Mucosa of descending colon (tissue), 3 donors: ENCODE results near the gene COL11A1. TPM values are rescaled to one million over a fixed set of nuclear protein-coding genes. Genes with fewer than 3 reads are reported as not detected.

ENCODE experiments used
- ATAC-seq: fragments of 200-7000 bp; cut with Tn5 transposase; one replicate; pipeline ENCODE4 v1.9.1; 2020; ENCODE audit warnings: mild to moderate bottlenecking, moderate library complexity
- DNase-seq, 3 donors: peaks; one replicate each; pipeline ENCODE4 v3.0.0-alpha.2; 2020
- H3K36me3 ChIP-seq: fragments of 200-600 bp; one replicate; pipeline ENCODE4 v1.8.0; 2021; ENCODE audit warnings: low read depth, mild to moderate bottlenecking
- H3K4me1 ChIP-seq: fragments of 200-600 bp; one replicate; pipeline ENCODE4 v1.8.0; 2021; ENCODE audit warnings: low read depth, mild to moderate bottlenecking
- H3K4me3 ChIP-seq: fragments of 200-600 bp; one replicate; pipeline ENCODE4 v1.8.0; 2021; ENCODE audit warnings: mild to moderate bottlenecking
- H3K9me3 ChIP-seq: fragments of 200-600 bp; one replicate; pipeline ENCODE4 v1.8.0; 2021; ENCODE audit warnings: mild to moderate bottlenecking
- intact Hi-C, 2 donors: fragments of 100-400 bp; cut with DNase I in 1 of 2; cut with micrococcal nuclease in 1 of 2; formaldehyde crosslinking; loops; one replicate each; pipeline versions ENCODE4 v1.11.0 to v1.11.1; 2022; cut with DNase I, micrococcal nuclease
- total RNA-seq, 3 donors: library from RNA; stranded (reverse); fragmentation: NEBNext Ultra II Directional in 2 of 3; extraction: Animal tissue kit (Norgen Biotek cat#: 25700) in 2 of 3; gene quantifications; one replicate each; pipeline versions ENCODE4 v1.2.1 to v1.2.4, GENCODE V29; 2021 to 2023
- TF ChIP-seq, protein P1 (sequence below): fragments of 200-600 bp; IDR thresholded peaks from one replicate; pipeline ENCODE4 v1.8.0; 2022; ENCODE audit warnings: antibody characterized with exemption, mild to moderate bottlenecking
- donor health status: DM: no; HTN: no; CAD: no; lungs with moderate emphysema.
- donor health status: DM: no; HTN: no; CAD: no.
- donor health status: DM: no; HTN: yes; CAD: no.

The COL11A1 gene
- total RNA-seq, 3 donors from 2014 or later, result 0.06 to 0.82 TPM; not detected in 1

DNA sequence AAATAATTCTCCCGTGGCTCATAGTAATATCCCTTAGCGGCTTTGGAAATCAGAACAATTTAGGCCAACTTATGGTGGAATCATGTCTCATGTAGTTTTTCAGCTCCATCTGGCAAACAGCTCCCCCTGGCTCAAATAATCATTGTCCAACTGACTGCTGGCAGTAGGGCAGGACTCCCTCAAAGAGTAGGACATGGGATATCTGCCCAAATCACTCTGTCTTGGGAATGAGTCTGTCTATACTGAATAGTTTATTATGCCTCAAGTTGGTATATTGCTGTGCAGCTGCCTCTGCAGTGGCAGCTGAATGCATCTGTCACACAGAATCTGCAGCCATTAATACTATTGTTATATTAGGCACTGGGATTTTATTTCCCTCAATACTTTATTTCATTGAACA, 255.7 kb downstream of the COL11A1 start:
- Histone ChIP-seq H3K4me1 (no peaks in the 10 kb centered on the region), H3K36me3 (no peaks in the 10 kb centered on the region), H3K4me3 (no peak overlapping the region), H3K9me3 (peaks cover 4% of the 10 kb centered on the region)
- DNase-seq (no peak), ATAC-seq (no peak)
- intact Hi-C loops, result no loop called here
- TF ChIP-seq, protein P1, sequence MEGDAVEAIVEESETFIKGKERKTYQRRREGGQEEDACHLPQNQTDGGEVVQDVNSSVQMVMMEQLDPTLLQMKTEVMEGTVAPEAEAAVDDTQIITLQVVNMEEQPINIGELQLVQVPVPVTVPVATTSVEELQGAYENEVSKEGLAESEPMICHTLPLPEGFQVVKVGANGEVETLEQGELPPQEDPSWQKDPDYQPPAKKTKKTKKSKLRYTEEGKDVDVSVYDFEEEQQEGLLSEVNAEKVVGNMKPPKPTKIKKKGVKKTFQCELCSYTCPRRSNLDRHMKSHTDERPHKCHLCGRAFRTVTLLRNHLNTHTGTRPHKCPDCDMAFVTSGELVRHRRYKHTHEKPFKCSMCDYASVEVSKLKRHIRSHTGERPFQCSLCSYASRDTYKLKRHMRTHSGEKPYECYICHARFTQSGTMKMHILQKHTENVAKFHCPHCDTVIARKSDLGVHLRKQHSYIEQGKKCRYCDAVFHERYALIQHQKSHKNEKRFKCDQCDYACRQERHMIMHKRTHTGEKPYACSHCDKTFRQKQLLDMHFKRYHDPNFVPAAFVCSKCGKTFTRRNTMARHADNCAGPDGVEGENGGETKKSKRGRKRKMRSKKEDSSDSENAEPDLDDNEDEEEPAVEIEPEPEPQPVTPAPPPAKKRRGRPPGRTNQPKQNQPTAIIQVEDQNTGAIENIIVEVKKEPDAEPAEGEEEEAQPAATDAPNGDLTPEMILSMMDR, result no peak

DNA sequence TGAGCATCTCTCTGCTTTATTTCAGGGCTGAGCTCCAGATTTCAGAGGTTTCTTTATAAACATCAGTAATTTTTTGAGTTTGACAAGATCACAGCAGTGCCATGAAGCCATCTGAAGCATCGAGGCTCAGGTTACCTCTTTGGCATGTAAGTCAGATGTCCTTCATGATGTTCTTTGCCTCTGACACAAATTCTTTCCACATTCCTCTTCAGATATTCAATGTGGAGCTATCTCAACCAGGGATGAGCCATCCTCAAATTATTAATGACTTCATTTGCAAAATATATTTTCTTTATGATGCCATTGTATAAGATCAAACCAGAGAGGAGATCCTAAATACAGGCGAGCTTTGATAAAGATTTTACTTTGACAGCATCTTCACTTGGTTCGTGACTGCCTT, 256.7 kb downstream of the COL11A1 start:
- Histone ChIP-seq H3K4me1 (no peaks in the 10 kb centered on the region), H3K36me3 (no peaks in the 10 kb centered on the region), H3K9me3 (peaks cover 4% of the 10 kb centered on the region), H3K4me3 (no peak overlapping the region)
- TF ChIP-seq, protein P1, result no peak
- intact Hi-C loops, result no loop called here
- no peak for ATAC-seq
- no peak for DNase-seq

DNA sequence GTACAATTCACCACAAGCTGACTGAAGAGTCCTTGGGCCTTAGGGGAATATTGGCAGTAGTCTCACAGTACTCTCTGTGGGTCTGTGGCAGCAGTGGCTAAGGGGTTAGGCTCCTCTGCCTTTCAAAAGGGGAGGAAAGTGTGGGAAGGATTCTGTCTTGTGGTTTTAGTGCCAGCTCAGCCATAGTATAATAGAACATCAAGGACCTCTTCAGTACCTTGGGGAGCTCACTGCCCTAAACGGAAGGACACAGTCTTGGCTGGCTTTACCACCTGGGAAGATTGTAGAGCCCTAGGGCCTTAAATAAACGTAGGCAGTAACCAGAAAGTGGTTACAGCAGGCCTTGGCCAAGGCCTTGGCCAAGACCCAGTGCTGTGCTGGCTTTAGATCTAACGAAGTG, 265.7 kb downstream of the COL11A1 start:
- TF ChIP-seq, protein P1, result no peak
- intact Hi-C loops, result no loop called here
- H3K9me3 ChIP-seq, result no peaks in the 10 kb centered on the region
- H3K36me3 ChIP-seq, result no peaks in the 10 kb centered on the region
- H3K4me1 ChIP-seq, result no peaks in the 10 kb centered on the region
- ATAC-seq, result no peak
- DNase-seq, result no peak
- H3K4me3 ChIP-seq, result no peak overlapping the region

DNA sequence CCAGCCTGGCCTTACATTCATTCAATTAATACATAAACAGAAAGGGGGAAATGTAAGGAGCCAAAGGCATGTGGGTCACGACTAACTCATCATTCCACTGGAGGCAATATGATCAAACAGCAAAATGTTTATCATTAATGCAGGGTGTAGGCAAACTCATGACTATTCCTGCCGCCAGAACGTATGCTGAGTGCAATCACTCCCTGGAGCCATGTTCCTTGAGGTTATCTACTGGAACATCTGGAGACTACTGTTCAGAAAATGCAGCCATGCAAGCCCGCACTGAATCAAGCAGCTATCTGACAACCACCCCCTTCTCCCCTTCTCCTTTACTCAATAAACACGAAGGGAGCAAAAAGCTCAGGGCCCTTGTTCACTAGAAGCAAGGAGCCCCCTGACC, 267.6 kb downstream of the COL11A1 start:
- intact Hi-C loops, result no loop called here
- Histone ChIP-seq H3K36me3 (no peaks in the 10 kb centered on the region), H3K4me3 (no peak overlapping the region), H3K4me1 (no peaks in the 10 kb centered on the region), H3K9me3 (no peaks in the 10 kb centered on the region)
- ATAC-seq, result no peak
- TF ChIP-seq, protein P1, result no peak
- DNase-seq, result no peak

DNA sequence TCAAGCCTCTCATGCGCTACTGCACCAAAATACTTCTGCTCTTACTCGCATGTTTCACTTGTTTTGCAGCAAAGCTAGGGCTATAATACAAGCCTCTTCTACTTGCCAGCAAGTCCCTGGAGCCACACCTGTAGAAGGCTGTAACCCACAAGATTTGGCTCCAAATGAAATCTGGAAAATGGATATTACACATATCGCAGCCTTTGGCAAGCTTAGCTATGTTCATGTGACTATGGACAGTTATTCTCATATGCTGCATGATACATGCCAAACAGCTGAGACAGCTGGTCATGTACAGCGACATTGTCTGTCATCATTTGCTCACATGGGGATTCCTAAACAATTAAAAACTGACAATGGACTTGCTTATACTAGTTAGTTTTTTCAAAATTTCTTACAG, 270.3 kb downstream of the COL11A1 start:
- no peak for DNase-seq
- intact Hi-C loops, result no loop called here
- Histone ChIP-seq H3K4me3 (no peak overlapping the region), H3K4me1 (no peaks in the 10 kb centered on the region), H3K9me3 (no peaks in the 10 kb centered on the region), H3K36me3 (no peaks in the 10 kb centered on the region)
- no peak for ATAC-seq
- TF ChIP-seq, protein P1, result no peak

DNA sequence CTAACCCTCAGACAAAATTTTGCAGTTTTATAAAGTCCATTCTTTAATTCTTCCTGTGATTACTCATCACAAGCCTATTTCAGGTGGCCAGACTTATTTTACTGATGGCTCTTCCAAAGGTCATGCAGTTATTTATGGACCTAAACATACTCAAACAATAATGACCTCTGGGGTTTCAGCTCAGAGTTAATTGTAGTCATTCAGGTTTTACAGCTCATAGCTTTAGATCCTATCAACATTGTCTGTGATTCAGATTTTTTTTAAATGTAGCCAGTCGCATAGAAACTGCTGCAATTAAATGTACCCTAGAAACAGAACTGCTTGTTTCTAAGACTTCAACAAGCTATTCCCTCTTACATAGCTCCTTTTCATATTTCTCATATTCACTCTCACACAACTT, 270.8 kb downstream of the COL11A1 start:
- no peak overlapping the region for H3K4me3 ChIP-seq
- no peak for ATAC-seq
- H3K36me3 ChIP-seq, result no peaks in the 10 kb centered on the region
- intact Hi-C loops, result no loop called here
- no peaks in the 10 kb centered on the region for H3K4me1 ChIP-seq
- H3K9me3 ChIP-seq, result no peaks in the 10 kb centered on the region
- TF ChIP-seq, protein P1, result no peak
- DNase-seq, result no peak
